DND-41 (cell line): ENCODE results near the gene POLE2.

Experiments
- ATAC-seq: fragments of 200-7000 bp; cut with Tn5 transposase; 3 replicates; pipeline ENCODE4 v1.9.1; 2021; ENCODE audit warnings: low read depth; ENCODE audit not compliant: insufficient read depth
- DNase-seq: peaks from one replicate; pipeline ENCODE4 v3.0.0-alpha.2; 2020
- H2AFZ ChIP-seq: 2 replicates; pipeline ENCODE4 v1.6.0; 2012; ENCODE audit warnings: low read depth, low read length
- H3K27ac ChIP-seq: 2 replicates; pipeline ENCODE4 v1.5.1; 2012; ENCODE audit warnings: low read length, inconsistent platforms
- H3K27me3 ChIP-seq: fragments of 200-600 bp; sonication (generic); 2 replicates; pipeline ENCODE4 v1.6.0; 2012; ENCODE audit warnings: low read length, mild to moderate bottlenecking, inconsistent platforms; ENCODE audit not compliant: insufficient read depth, poor library complexity
- H3K36me3 ChIP-seq: 2 replicates; pipeline ENCODE4 v1.5.1; 2012; ENCODE audit warnings: low read length, inconsistent platforms; ENCODE audit not compliant: insufficient read depth
- H3K4me1 ChIP-seq: 2 replicates; pipeline ENCODE4 v1.5.1; 2012; ENCODE audit warnings: mild to moderate bottlenecking, low read length; ENCODE audit not compliant: insufficient read depth
- H3K4me2 ChIP-seq: 2 replicates; pipeline ENCODE4 v1.6.0; 2012; ENCODE audit warnings: mild to moderate bottlenecking, moderate library complexity, low read length, inconsistent platforms; ENCODE audit not compliant: insufficient read depth
- H3K4me3 ChIP-seq, 2 experiments: fragments of 200-600 bp in 1 of 2; shearing (Covaris generic) in 1 of 2; 2 replicates each; pipeline ENCODE4 v1.5.1; 2012 to 2016; ENCODE audit warnings: inconsistent platforms in 2 of 2, low read length in 2 of 2, mild to moderate bottlenecking in 2 of 2, low read depth in 1 of 2, moderate library complexity in 1 of 2
- H3K79me2 ChIP-seq: 2 replicates; pipeline ENCODE4 v1.6.0; 2012; ENCODE audit warnings: low read length, inconsistent platforms; ENCODE audit not compliant: insufficient read depth
- H3K9ac ChIP-seq: 2 replicates; pipeline ENCODE4 v1.6.0; 2012; ENCODE audit warnings: low read depth, mild to moderate bottlenecking, inconsistent platforms, low read length, moderate library complexity
- H3K9me3 ChIP-seq: 2 replicates; pipeline ENCODE4 v1.5.1; 2012; ENCODE audit warnings: low read length, moderate library complexity, mild to moderate bottlenecking, inconsistent platforms; ENCODE audit not compliant: insufficient read depth, severe bottlenecking
- H4K20me1 ChIP-seq: 2 replicates; pipeline ENCODE4 v1.6.0; 2012; ENCODE audit warnings: low read length; ENCODE audit not compliant: insufficient read depth
- EZH2 ChIP-seq: IDR thresholded peaks from 3 replicates; pipeline ENCODE4 v1.6.1; 2012; ENCODE audit warnings: borderline replicate concordance, low read depth, mild to moderate bottlenecking, moderate library complexity, low read length, inconsistent platforms; ENCODE audit not compliant: severe bottlenecking
- TF ChIP-seq, protein P1 (sequence below): IDR thresholded peaks from 2 replicates; pipeline ENCODE4 v1.5.1; 2012; ENCODE audit warnings: borderline replicate concordance, low read length, moderate library complexity, mild to moderate bottlenecking; ENCODE audit not compliant: poor library complexity, severe bottlenecking; ENCODE audit errors: extremely low read depth

Gene POLE2

DNA sequence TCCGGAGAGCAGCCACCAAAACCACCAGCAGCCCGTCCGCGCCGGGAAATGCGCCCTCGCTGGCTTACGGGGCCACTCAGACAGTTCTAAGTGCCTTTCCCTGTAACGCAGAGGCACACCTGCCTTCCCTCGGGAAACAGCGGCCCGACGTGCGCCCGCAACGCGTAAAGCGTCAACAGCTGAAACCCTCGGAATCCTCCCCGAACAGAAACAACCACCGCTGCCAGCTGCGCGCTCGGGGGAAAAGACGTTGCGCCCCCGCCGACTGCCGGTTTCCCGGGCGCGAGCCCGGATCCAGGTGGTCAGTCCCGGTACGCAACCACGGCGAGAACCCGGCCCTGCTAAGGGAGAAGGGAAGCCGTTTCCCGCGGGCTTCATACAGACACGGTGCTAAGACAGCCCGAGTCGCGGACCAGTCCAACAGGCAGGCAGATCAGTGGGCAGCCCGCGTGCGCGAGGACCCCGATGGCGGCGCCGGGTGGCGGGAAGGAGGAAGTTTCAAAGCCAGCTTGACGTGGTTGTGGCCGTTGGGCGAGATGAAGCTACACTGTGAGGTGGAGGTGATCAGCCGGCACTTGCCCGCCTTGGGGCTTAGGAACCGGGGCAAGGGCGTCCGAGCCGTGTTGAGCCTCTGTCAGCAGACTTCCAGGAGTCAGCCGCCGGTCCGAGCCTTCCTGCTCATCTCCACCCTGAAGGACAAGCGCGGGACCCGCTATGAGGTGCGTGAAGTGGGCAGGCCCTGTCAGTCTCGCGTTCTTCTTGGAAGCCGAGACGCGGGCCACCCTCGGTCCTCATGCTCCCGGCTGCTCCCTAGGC lies 89.3 kb downstream of the POLE2 start, which contains the start of gene LRR1:
TSS of gene LRR1 (plus strand) at position 456 of the 816 bp plus-strand sequence. CDS start at position 537, 81 bp downstream.
- Histone ChIP-seq H3K9me3 (no peaks in the 10 kb centered on the region), H3K4me3 (peak within 1 kb of the TSS; percentile 75 to 99), H3K36me3 (peaks cover 31% of the 10 kb centered on the region), H2AFZ (peak within 1 kb of the TSS; percentile 78), H3K79me2 (peaks cover 63% of the 10 kb centered on the region), H3K4me1 (peaks cover 36% of the 10 kb centered on the region), H3K27ac (peak within 1 kb of the TSS; percentile 97), H3K4me2 (peak within 1 kb of the TSS; percentile 61), H3K9ac (peak within 1 kb of the TSS; percentile 89), H3K27me3 (no peaks in the 10 kb centered on the region), H4K20me1 (peaks cover 13% of the 10 kb centered on the region; the same call in 1 of the 2 replicates)
- ATAC-seq = peak; percentile 74
- TF ChIP-seq EZH2 = no peak
- TF ChIP-seq, protein P1, sequence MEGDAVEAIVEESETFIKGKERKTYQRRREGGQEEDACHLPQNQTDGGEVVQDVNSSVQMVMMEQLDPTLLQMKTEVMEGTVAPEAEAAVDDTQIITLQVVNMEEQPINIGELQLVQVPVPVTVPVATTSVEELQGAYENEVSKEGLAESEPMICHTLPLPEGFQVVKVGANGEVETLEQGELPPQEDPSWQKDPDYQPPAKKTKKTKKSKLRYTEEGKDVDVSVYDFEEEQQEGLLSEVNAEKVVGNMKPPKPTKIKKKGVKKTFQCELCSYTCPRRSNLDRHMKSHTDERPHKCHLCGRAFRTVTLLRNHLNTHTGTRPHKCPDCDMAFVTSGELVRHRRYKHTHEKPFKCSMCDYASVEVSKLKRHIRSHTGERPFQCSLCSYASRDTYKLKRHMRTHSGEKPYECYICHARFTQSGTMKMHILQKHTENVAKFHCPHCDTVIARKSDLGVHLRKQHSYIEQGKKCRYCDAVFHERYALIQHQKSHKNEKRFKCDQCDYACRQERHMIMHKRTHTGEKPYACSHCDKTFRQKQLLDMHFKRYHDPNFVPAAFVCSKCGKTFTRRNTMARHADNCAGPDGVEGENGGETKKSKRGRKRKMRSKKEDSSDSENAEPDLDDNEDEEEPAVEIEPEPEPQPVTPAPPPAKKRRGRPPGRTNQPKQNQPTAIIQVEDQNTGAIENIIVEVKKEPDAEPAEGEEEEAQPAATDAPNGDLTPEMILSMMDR = no peak
- peak; percentile 89 for DNase-seq

DNA sequence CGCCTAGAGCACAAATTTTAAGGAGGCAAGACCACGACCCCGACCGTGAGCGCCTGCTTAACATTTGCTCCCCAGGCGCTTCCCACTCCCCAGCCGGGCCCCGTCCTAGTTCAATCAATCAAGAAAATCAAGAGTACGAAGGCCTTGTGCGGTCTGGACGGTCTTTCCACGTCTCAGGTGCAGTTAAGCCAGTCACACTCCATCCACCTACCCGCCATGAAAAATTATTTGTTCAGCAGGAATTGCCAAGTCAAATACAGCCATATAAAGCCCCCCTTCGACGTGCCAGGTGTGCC lies 89.9 kb downstream of the POLE2 start:
- no peaks in the 10 kb centered on the region for H3K9me3 ChIP-seq
- H4K20me1 ChIP-seq = peaks cover 13% of the 10 kb centered on the region; the same call in 1 of the 2 replicates
- H3K27ac ChIP-seq = peak overlapping the region; percentile 97
- DNase-seq (no peak), ATAC-seq (peak; percentile 15; the same call in 2 of the 3 replicates)
- TF ChIP-seq EZH2 = no peak
- TF ChIP-seq, protein P1 = no peak
- peak overlapping the region; percentile 89 for H3K9ac ChIP-seq
- peaks cover 36% of the 10 kb centered on the region for H3K4me1 ChIP-seq
- H3K4me3 ChIP-seq = peak overlapping the region; percentile 75 to 99
- H2AFZ ChIP-seq = peak overlapping the region; percentile 78
- H3K36me3 ChIP-seq = peaks cover 26% of the 10 kb centered on the region
- H3K27me3 ChIP-seq = no peaks in the 10 kb centered on the region
- H3K79me2 ChIP-seq = peaks cover 59% of the 10 kb centered on the region
- H3K4me2 ChIP-seq = peak overlapping the region; percentile 61

DNA sequence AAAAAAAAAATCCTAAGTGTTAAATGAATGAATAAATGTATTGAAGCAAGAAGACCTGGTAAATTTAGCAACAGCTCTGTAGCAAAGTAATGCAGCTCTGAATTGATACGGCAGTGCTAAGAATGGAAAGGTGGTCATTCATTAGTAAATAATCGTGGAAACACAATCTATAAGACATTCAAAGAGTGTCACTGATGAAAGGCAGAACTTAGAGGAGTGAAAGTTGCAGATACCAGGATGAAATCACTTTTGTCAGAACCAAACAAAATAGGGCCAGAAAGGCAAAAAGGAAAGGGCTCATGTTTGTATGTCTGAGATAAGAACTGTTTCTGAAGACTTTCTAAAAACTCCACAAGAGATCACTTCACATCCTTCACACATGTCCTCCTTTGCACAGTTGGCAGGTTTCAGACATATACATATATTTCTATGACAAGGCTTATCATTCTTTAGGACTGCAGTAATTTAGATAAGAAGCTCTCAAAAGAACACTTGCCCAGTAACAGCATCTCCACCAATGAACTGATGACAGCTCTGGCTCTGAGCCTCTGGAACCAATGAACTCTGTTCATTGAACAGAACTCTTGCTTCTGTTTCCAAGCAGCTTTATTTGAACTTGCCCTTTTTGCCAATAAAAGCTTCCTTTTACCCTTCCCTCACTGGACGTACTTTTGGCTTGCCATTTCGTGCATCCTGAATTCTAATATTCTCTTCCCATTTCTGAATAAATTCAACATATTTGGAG lies 93.5 kb downstream of the POLE2 start:
- H3K4me1 ChIP-seq = peaks cover 11% of the 10 kb centered on the region
- H2AFZ ChIP-seq = no peak overlapping the region
- no peak overlapping the region for H3K27ac ChIP-seq
- H3K9ac ChIP-seq = no peak overlapping the region
- ATAC-seq (no peak), DNase-seq (no peak)
- H3K4me2 ChIP-seq = no peak overlapping the region
- no peaks in the 10 kb centered on the region for H4K20me1 ChIP-seq
- H3K27me3 ChIP-seq = no peaks in the 10 kb centered on the region
- no peak overlapping the region for H3K4me3 ChIP-seq
- peaks cover 24% of the 10 kb centered on the region for H3K79me2 ChIP-seq
- H3K36me3 ChIP-seq = peaks cover 3% of the 10 kb centered on the region; the same call in 1 of the 2 replicates
- no peaks in the 10 kb centered on the region for H3K9me3 ChIP-seq
- no peak for TF ChIP-seq EZH2
- TF ChIP-seq, protein P1 = no peak
